Measurements from ENCODE around the gene MEX3C. TPM values are rescaled to one million over a fixed set of nuclear protein-coding genes. Genes with fewer than 3 reads are reported as not detected.

The MEX3C gene
- total RNA-seq, 1 experiment from 2014 or later = 45.0 TPM

- CTCF ChIA-PET = no interaction called here
- no peaks in the 10 kb centered on the region for H3K9me3 ChIP-seq (ENCODE audit: control insufficient read depth in 1 of 2, insufficient read depth in 1 of 2, low read depth in 1 of 2, low read length in 2 of 2)
- no TSS peak for BruUV-seq (replicated peaks)
- no peak overlapping the region for H2AFZ ChIP-seq (ENCODE audit: low read depth, low read length, poor library complexity, severe bottlenecking)
- peak overlapping the region; percentile 88 for H3K27ac ChIP-seq (ENCODE audit: low read depth, low read length)
- peak overlapping the region; percentile 88 for H3K4me2 ChIP-seq (ENCODE audit: low read length)
- no peaks in the 10 kb centered on the region for H3K27me3 ChIP-seq (ENCODE audit: insufficient read depth, low read length)
- peaks cover 8 to 26% of the 10 kb centered on the region in 2 experiments; a peak in 3 of 4 replicates for H3K4me1 ChIP-seq (ENCODE audit: control insufficient read depth in 1 of 2, insufficient read depth in 2 of 2, low read length in 2 of 2)
- H3K4me3 ChIP-seq (replicated peaks in 1 of 2; ENCODE audit: low read depth in 1 of 2, low read length in 2 of 2) = peak overlapping the region; percentile 83 to 98
- RAD21 ChIA-PET (ENCODE audit: low non-redundant PET in 1 of 2, low total read pairs in 2 of 2, uncharacterized antibody in 2 of 2, unreplicated experiment in 2 of 2) = interaction anchor here in 1 of 2 experiments (0.6 kb wide), 1 partner anchor 1650 kb away, joined by 5 read pairs; no protein-coding TSS in a partner anchor
- TF ChIP-seq POLR2AphosphoS5 (IDR thresholded peaks at IDR 0.05; ENCODE audit: low read depth, low read length) = no peak; the same call in none of the 2 replicates
- TF ChIP-seq CBX3 (IDR thresholded peaks at IDR 0.05; ENCODE audit: low read depth) = no peak
- TF ChIP-seq RAD21 (IDR thresholded peaks at IDR 0.05; ENCODE audit: low read depth) = no peak
- no peak for TF ChIP-seq ELF1 (IDR thresholded peaks at IDR 0.05; ENCODE audit: borderline replicate concordance, low read depth)
- TF ChIP-seq EZH2 (IDR thresholded peaks at IDR 0.05) = no peak
- no peak for TF ChIP-seq SP1 (IDR thresholded peaks at IDR 0.05; ENCODE audit: low read depth)
- TF ChIP-seq ZFX (IDR thresholded peaks at IDR 0.05) = peak; percentile 89
- TF ChIP-seq POLR2A (IDR thresholded peaks at IDR 0.05; ENCODE audit: borderline replicate concordance, extremely low read depth, insufficient read depth, insufficient read length) = no peak
- no peak for TF ChIP-seq JUND (IDR thresholded peaks at IDR 0.05)
- intact Hi-C loops (cut with micrococcal nuclease) = loop anchor here (5.0 kb wide), 2 partner anchors 230 to 320 kb away; partner anchors contain the start of genes ELAC1 and ME2
- no peaks in the 10 kb centered on the region for H3K36me3 ChIP-seq (ENCODE audit: control insufficient read depth in 1 of 2, insufficient read depth in 2 of 2, low read length in 2 of 2)
- ATAC-seq (peak; percentile 0; the same call in 1 of the 2 replicates), DNase-seq (ENCODE audit: low read depth, low spot score) (no peak)
- no peaks in the 10 kb centered on the region for H4K20me1 ChIP-seq (ENCODE audit: insufficient read depth)
- H3K9me2 ChIP-seq (ENCODE audit: insufficient read depth) = no peaks in the 10 kb centered on the region
- H3K79me2 ChIP-seq (ENCODE audit: insufficient read depth, low read length) = peaks cover 47% of the 10 kb centered on the region
- POLR2A ChIA-PET = interaction anchor here (0.6 to 1.7 kb wide), 12 partner anchors 10 to 209 kb away, joined by 3 to 10 read pairs (median 4); partner anchors contain the start of gene SMAD4
- peak overlapping the region; percentile 83 for H3K9ac ChIP-seq (ENCODE audit: low read length)
Measured at GRCh38 chr18:51196811-51197660, 445 bp downstream of the MEX3C start.
